ENCODE data around the gene APC2.
"Not testable (repeated sequence)": the region's sequence is repeated elsewhere in the genome, so short reads cannot be mapped to it uniquely, and the experiment has no call there.

APC2 gene

GRCh38 chr19:1497578-1498235 lies 47.8 kb downstream of the APC2 start:
- no peak for DNase-seq

DNA sequence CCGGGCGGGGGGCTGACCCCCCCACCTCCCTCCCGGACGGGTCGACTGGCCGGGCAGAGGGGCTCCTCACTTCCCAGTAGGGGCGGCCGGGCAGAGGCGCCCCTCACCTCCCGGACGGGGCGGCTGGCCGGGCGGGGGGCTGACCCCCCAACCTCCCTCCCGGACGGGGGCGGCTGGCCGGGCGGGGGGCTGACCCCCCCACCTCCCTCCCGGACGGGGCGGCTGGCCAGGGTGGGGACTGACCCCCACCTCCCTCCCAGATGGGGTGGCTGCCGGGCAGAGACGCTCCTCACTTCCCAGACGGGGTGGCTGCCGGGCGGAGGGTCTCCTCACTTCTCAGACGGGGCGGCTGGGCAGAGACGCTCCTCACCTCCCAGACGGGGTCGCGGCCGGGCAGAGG lies 49.3 kb downstream of the APC2 start:
- not testable (repeated sequence) for DNase-seq

DNA sequence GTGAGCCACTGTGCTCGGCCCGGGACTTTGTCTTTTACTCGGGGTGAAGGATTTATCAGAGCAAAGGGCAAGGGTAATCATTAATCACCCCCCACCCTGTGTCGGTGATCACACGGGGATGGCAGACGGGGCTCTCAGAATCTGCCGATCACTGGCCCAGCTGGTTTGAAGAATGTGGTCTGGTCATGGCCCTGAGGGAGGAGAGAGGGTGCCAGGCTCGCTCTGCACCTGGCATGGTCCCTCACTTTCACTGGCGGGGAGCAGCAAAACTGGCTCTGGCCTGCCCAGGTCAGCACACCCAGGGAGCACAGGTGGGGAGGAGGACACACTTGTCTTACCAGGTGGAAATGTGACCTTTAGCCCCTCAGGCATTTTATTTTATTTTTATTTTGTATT lies 51.3 kb downstream of the APC2 start:
- DNase-seq = no peak

DNA sequence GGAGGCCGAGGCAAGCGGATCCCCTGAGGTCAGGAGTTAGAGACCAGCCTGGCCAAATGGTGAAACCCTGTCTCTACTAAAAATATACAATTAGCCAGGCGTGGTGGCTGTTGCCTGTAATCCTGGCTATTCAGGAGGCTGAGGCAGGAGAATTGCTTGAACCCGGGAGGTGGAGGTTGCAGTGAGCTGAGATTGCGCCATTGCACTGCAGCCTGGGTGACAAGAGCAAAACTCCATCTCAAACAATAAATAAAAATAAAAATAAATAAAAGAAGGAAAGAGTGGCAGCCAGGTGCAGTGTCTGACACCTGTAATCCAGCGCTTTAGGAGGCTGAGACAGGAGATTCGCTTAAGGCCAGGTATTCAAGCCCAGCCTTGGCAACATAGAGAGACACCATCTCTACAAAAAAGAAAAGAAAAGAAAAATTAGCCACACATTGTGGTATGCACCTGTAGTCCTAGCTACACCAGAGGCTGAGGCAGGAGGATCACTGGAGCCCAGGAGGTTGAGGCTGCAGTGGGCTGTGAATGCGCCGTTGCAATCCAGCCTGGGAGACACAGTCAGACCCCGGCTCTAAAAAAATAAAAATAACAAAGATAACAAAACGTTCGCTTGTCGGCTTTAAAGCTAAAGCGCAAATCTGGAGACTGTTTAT lies 52.6 kb downstream of the APC2 start:
- DNase-seq = no peak

- DNase-seq = peak; percentile 39
Measured at GRCh38 chr19:1503089-1503924, 53.4 kb downstream of the APC2 start.

DNA sequence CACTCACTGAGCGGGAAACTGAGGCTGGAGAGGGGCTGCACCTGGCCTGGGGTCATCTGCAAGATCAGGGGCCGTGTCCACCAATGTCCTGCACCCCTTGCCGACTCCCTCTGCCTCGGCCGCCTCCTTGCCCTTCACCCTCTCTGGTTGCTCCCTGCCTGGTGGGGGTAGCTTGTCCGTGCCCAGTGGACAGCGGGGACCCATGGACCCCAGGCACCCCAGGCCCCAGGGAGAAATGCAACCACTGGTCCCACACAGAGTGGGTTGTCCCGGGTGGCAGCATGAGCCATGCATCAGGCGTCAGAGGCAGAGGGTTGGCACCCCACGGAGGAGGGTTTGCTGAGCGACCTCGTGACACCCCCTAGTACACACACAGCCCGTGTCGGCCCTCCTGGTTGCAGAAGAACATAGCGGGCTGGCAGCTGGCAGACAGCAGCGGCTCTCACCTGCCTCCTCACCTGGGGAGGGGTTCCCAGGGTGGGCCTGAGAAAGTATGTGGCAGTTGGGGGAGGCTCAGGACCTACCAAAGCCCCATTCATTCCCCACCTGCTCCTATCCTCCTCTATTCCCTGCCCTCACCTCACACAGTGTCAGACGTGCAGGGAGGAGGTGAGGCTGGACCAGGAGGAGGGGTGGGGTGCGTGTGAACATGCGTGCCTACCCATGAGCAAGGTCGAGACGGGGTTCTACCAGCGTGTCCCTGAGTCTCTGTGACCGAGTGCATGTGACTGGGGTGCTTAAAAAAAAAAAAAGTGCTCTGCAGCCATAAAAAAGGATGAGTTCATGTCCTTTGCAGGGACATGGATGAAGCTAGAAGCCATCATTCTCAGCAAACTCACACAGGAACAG lies 54.2 kb downstream of the APC2 start:
- no peak for DNase-seq

DNA sequence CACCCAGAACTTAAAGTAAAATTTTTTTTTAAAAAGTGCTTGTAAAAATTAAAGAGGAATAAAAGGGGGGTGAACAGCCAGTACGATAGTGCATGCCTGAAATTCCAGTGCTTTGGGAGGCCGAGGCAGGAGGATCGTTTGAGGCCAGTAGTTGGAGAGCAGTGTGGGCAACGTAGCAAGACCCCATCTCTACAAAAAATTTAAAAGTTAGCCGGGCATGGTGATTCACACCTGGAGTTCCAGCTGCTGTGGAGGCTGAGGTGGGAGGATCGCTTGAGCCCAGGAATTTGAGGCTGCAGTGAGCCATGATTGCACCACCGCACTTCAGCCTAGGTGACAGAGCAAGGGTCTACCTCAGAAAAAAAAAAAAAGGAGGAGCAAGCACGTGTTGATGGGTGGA lies 55.1 kb downstream of the APC2 start:
- DNase-seq = no peak

DNA sequence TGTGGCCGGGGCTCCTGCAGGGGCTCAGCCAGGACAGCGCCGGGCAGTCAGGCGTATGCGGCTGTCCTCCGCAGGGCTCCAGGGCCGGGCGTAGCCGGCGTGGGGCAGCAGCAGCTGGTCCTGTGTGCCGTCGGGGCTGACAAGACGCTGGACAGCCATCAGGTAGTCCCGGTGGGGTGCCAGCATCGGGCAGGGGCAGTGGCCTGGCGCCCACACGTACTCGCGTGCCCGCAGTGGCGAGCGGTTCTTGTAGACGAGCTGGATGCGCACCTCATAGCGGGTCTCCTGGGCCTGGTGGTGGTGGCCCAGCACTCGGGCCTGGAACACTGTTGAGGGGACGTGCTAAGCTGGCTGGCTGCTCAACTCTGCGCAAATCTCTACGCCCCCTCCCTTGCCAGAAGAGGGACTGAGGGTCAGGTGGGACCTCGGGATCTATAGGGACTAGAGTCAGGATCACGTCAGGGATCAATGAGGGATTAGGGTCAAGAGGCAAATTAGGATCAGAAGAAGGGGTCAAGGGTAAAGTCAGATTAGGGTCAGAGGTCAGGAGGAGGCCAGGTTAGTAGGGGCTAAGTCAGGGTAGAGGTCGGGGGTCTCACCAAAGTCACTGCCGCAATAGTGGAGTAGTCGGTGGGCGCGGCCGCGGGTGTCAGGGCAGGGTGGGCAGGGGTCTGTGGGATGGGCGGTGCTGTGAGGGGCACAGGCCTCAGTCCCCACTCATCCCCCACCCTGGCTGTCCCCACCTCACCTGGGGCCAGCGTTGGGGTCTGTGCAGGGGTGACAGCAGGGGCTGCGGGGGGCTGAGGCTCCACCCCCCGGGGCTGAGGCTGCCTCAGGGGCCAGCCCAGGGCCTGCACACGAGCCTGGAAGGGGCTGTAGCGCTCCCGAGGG lies 56.3 kb downstream of the APC2 start:
- DNase-seq = no peak

GRCh38 chr19:1507192-1507660 lies 57.3 kb downstream of the APC2 start:
- DNase-seq = no peak

DNA sequence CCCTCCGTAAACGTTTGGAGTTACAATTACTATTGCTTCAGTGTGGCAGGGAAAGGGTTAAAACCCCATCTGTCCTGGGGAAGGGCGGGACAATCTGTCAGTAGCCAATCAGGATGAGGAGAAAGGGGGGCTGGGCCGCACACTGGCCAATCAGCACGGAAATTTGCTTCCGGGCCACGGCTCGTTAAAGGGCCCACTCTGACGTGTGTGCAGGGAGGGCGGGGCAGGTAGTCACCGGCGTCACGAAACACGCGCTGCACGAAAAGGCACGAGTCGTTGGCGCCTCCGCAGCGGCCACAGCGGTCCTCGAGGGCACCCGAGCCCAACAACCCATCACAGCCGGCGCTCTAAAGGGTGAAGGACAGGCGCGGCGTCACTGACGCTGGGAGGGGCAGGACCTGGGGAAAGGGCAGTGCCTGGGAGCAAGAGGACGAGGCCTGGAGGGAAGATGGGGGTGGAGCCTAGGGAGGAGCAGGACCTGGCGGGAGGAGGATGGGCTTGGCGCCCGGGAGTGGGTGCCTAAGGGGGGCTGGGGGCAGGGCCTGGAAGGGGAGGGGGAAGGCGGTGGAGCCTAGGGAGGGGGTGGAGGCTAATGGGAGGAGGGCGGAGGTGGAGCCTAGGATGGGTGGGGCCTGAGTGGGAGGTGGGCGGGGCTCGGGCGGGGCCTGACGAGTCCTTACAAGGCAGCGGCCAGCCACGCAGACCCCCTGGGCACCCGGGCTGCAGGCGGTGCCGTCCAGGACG lies 58.0 kb downstream of the APC2 start:
- peak; percentile 91 for DNase-seq

DNA sequence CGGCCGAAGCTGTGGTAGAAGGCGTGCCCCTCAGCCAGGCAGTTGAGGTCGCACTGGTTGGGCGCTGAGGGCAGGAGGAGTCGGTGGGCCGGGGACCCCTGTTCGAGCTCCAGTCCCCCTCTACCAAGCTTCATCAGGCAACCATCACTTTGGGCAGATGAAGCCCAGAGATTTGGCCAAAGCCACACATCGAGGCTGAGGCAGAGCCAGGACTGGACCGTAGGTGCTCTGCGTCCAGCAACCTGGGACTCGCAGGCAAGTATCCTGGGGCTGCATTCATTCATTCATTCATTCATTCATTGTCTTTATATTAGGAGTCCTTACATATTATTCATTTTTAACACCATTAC lies 58.6 kb downstream of the APC2 start:
- DNase-seq = no peak

DNA sequence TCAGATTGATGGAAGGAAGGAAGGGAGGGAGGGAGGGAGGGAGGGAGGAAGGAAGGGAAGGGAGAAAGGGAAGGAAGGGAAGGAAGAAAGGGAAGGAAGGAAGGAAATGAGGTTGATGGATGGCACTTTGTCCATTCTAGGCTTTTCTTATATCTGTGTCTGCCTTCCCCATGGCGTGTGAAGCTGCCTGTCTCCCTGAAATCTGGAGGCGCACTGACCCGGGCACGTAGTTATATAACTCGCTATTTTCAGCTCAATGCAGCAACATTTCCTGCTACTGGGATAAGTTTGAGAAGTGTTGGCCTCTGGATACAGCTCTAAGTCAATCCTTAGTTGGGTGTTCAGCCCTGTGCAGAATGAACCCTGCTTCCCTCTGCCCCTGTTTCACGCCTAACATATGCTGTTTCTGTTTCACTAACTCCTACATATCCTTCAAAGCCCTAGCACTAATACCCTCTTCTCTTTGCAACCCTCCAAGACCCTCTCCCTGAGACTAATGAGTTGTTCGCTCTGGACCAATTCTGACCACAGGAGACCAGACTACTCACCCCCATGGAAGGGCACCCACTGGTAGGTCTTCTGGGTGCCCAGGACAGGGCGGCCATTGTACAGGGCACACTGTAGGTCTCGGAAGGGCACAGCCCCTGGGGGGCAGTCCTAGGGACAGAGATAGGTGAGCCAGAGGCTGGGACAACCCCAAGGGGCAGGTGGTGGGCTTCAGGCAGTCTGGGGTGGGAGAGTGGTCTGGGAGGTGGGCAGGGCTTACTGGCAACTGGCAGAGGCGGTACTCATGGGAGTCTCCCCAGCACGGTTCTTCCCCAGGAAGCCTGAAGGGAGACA lies 59.9 kb downstream of the APC2 start:
- DNase-seq = no peak

- DNase-seq = no peak
Measured at GRCh38 chr19:1510442-1510806, 60.5 kb downstream of the APC2 start.

DNA sequence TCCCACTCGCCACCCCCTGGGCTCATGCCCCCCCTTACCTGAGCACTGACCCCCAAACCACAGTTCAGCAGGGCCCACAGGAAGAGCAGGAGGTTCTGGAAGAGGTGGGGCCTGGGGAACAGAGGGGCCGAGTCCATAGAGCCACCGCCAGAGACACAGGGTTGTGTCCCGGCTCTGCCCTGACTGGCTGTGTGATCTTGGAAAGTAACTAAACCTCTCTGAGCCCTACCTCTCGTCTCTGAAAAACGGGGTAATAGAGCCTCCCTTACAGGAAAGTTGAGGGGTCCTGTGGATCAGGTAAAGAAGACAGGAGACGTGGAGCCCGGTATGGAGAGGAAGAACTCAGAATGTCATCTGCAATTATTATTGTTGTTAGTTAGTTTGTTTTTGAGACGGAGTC lies 60.9 kb downstream of the APC2 start:
- DNase-seq = no peak

DNA sequence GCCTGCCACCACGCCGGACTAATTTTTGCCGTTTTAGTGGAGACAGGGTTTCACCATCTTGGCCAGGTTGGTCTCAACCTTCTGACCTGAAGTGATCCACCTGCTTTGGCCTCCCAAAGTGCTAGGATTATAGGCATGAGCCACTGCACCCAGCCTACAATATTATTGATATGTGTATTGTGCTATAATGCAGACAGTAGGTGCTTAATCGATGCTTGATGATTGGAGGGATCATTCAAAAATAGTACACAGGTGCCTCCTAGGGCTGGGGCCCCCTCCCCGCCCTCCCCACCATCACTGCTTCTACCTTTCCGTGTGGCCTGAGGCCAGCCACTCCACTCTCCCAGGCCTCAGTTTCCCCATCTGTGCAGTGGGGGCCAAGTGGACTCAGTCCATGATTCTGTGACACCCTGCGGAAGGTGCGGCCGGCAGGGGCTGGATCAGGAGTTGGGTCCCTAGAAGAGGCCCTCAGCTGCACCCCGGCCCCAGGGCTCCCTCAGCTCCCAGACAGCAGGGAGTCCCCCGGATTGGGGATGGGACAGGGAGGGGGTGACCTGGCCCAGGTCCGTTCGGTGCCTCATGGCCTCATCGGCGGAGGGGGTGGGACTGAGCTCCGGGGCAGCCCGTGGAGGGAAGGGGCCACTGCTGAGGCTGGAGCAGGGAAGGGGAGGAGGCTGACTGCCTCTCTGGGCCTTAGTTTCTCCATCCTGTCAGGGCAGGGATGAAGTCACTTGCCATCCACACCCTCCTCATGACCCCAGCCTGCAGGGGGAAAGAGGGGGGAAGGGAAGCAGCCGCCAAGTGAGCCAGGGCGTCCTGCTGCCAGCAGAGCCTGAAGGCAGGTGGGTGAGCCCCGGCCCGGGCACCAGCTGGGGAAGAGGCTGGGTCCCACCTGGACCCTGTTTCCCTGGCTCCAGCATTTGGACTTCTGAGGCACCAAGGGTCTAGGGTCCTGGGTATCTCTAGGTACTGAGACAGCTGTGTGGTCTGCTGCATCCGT lies 61.7 kb downstream of the APC2 start:
- DNase-seq = no peak

DNA sequence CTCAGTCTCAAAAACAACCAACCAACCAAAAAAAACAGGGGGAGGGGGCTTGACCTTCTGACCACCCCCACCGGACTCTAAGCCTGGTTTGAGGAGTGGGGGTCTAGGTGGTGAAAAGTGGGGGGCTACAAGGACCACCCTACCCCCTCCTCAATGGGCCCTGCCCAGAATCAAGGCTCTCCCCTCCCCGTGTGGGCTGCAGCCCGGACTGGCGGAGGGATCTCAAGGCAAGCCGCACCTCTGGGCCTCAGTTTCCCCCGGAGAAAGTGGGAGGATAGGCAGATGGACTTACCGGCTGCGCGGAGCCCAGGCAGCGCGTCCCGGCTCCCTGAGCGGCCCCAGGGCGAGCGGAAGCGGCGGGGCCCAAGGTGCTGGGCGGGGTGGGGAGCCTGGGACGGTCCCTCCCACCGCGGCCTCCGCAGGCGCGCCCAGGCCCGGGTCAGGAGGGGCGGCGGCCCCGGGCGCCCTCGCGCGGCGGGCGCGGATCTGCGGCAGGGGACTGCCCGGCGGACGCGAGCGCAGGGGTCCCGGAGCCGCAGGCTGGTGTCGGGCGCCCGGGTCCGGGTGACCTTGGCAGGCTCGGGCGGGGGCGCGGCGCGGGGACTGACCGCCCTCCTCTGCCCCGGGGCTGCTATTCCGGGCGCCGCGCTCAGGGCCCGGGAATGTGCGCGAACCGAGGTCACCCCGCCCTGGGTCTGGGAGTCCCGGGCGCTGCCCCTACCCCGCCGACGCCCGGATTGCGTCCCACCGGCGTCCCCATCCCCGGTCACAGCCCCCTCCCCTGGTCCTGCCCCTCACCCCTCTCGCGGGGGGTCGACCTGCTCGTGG lies 63.0 kb downstream of the APC2 start, which contains the start of gene ADAMTSL5:
Gene ADAMTSL5 (minus strand): TSS at position 349 of the 828 bp plus-strand sequence. CDS start 2,076 bp downstream, outside the sequence.
- peak; percentile 33 for DNase-seq

GRCh38 chr19:1513499-1514294 lies 63.8 kb downstream of the APC2 start:
- peak; percentile 62 for DNase-seq

Data from effector CD4-positive, alpha-beta T cell (primary cell).